Esophagus muscularis mucosa (tissue), 4 donors: ENCODE results near the gene KCNJ10.

Experiments
- EP300 ChIP-seq: sonication (generic); formaldehyde crosslinking; IDR thresholded peaks from one replicate; pipeline ENCODE4 v1.6.1; 2017; ENCODE audit warnings: antibody characterized with exemption
- POLR2A ChIP-seq: fragments of 450-650 bp; IDR thresholded peaks from one replicate; pipeline ENCODE4 v1.6.1; 2017; ENCODE audit warnings: antibody characterized with exemption, moderate library complexity, mild to moderate bottlenecking, low read depth
- POLR2AphosphoS5 ChIP-seq, 2 donors: sonication (generic); formaldehyde crosslinking; IDR thresholded peaks; one replicate each; pipeline ENCODE4 v1.6.1; 2017; ENCODE audit warnings: antibody characterized with exemption in 2 of 2
- TF ChIP-seq, protein P1 (sequence below), 3 experiments: fragments of 200-600 bp in 2 of 3; fragments of 450-650 bp in 1 of 3; sonication (generic) in 2 of 3; IDR thresholded peaks; one replicate each; pipeline ENCODE4 v1.5.1; 2017 to 2019; ENCODE audit warnings: antibody characterized with exemption in 3 of 3, mild to moderate bottlenecking in 2 of 3, moderate library complexity in 1 of 3

DNA sequence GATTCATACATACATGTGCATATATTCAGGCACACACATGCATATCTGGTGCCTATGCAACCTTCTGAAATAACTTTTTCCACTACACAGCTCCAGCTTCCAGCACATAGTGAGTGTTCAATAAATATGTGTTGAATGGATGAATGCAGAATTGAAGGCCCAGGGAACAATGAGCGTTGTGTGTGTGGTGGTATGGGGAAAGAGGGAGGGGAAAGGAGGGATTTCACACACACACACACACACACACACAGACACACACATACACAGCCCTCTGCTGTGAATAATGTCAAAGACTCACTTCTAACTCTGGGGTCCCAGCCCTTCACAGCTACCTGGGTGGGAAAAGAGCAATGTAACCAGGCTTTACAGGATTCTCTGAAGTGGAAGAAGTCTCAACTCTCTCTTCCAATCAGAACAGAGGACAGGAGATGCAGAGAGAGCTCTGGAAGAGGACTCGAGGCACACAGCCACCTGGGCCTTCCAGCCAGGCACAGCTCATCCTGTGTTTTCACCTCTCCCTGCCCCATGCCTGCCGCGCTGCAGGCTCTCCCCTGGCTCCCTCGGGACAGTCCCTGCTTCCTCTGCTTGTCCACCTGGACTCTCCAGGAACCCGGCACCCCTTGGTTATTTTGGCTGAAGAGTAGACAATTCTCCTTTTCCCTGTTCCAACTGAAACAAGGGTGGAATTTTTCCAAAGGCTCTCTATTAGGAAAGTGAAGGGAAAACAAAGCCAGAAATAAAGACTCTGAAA lies 33.9 kb upstream of the KCNJ10 start:
- TF ChIP-seq POLR2A (no peak), EP300 (no peak), POLR2AphosphoS5 (IDR thresholded peaks at IDR 0.05) (no peak)
- TF ChIP-seq, protein P1, sequence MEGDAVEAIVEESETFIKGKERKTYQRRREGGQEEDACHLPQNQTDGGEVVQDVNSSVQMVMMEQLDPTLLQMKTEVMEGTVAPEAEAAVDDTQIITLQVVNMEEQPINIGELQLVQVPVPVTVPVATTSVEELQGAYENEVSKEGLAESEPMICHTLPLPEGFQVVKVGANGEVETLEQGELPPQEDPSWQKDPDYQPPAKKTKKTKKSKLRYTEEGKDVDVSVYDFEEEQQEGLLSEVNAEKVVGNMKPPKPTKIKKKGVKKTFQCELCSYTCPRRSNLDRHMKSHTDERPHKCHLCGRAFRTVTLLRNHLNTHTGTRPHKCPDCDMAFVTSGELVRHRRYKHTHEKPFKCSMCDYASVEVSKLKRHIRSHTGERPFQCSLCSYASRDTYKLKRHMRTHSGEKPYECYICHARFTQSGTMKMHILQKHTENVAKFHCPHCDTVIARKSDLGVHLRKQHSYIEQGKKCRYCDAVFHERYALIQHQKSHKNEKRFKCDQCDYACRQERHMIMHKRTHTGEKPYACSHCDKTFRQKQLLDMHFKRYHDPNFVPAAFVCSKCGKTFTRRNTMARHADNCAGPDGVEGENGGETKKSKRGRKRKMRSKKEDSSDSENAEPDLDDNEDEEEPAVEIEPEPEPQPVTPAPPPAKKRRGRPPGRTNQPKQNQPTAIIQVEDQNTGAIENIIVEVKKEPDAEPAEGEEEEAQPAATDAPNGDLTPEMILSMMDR (IDR thresholded peaks at IDR 0.05), result no peak
